HG03103 (cell line): ENCODE measurements around the gene RERE.
"Not testable (repeated sequence)": the region's sequence is repeated elsewhere in the genome, so short reads cannot be mapped to it uniquely, and the experiment has no call there.

ENCODE experiments used
- ATAC-seq: cut with Tn5 transposase; IDR thresholded peaks from one replicate; pipeline ENCODE4 v1.9.1; 2021; ENCODE audit warnings: low read depth; ENCODE audit not compliant: unreplicated experiment

Gene RERE

DNA sequence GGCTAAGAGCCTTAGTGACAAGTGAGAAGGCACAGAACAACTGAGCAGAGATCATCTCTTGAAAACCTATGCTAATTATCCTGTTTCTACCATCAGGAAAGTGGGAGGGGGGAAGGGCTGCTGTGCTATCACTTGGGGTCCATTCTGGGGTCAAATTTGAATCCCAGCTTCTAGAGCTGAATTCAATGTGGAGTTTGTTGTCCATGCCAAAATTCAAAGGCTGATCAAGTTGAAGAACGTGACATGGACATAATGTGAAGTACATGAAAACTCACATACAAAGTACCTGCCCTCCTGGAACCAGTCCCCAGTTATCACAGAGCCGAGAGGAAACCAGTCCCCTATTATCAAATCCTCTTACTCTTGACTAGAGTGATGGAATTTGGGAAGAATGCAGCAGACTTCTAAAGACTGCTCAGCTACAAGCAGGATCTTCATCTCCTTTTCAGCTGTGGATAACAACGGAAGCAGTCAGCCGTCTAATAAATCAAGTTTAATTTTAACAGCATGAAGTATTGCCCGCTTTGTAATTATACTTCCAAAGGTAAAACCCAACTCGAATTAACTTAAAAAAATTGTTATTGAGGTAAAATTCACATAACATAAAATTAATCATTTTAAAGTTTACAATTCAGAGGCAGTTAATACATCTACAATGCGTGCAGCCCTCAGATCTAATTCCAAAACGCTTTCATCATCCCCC, 421.2 kb downstream of the RERE start:
- no peak for ATAC-seq

GRCh38 chr1:8395433-8395866, 422.0 kb downstream of the RERE start:
- ATAC-seq: peak; percentile 43

DNA sequence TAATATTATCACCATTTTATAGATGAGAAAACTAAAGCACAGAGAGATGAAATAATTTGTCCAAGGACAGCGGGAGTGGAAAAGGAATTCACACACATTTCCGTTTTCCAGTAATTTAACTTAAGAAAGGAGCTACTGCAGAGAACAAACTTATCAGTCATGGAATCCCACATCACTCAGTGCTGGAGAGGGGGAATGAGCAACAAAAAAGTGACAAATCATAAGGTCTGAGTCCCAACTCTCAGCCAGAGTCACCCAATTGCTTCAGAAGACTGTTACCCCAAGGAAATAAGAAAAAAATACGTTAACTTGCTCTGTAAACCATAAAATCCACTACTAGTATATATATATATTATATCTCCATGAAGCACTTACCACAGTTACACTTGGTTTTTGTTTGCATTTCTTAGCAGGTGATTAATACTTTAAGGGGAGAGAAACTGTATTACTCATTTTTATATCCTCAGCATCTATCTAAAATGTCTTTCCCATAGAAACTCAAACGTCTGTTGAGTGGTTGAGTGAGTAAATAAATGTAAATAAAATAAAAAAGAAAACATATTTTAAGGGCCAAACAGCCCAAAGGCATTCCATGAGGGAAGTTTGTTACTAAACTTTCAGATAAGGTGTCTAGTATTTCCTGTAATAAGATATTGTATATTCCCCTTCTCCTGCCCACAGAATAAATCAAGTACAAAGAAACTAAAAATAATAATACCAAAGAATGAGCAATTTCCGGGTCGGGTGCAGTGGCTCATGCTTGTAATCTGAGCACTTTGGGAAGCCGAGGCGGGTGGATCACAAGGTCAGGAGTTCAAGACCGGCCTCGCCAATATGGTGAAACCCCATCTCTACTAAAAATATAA, 422.8 kb downstream of the RERE start:
- no peak for ATAC-seq

DNA sequence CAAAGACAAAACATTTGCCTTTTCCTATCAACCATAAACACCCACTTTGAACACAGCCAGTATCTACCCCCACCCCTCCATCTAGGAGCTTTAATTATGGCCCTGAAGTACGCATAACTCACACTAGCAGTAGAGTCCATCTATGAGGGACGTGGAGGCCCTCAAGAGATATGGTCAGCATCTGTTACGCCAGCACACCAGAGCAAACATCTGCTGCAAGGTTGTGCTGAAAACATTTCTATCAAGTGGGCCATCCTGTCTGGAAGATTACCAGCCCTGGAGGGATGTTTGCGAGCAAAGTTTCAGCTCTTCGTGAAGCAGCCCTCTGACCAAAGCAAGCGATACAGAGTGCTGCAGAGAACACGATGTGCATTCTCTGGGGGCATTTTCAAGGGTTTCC, 424.9 kb downstream of the RERE start:
- no peak for ATAC-seq

- ATAC-seq: no peak
Measured at GRCh38 chr1:8390707-8391106, 426.7 kb downstream of the RERE start.

DNA sequence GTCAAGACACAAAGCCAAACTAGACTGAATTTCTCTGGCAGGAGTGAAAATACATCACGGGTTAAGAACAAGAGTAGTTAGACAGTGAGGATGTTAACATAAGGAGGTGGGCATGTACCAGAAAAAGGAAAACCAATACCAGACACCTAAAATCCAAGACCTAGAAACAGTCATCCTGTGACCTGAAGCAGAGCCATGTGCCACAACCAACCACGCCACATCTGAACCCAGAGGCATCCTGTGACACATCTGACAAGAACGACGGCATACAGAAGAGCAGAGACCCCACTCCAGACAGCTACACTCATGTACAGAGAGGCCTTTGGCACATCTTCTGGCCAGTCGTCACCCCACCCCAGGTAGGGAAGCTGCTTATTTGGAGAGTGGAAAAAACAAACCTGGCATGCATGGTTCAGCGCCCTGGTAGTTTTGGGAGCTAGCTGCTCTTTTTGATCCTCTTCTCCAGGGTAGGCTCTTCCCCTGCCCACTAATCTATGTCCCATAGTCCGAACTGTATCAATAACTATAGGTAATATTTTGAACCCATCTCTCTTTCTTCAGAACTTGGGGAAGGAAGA, 427.4 kb downstream of the RERE start:
- ATAC-seq: no peak

DNA sequence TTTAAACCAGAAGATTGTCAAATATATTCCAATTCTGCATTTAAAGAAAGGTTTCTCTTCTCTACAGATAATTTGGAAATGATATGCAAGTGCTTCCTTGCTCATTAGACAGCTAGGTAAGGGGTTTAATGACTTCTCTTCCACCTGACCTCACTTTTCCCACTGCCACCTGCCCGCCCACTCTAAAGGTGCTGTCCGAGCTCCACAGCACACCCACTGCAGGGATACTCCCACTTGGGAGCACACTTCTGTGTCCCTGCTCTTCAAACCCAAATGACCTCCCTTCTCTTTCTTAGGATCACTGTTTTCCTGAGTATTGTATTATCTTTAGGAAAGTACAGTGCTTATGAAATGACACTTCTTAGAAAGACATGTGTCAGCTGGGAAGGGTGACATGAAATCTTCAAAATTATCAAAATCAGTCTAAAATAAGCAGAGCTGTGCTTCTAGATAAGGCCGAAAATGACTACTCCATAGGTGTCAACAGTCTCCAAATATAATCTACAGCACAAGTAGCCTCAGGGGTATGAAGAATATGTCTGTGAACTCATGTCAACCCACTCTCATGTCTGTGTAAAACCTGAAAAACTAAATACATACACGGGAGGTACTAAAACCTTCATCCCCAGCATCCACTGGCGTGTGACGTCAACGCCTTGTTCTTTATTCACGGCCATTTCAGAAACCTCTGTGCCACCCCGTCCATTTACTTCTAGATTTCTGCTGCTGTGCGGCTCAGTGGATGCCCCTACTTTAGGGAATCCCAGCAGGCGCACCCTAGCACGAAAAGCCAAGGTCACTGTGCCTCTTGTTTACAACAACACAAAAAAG, 428.5 kb downstream of the RERE start:
- ATAC-seq: no peak

- no peak for ATAC-seq
Measured at GRCh38 chr1:8386247-8386646, 431.2 kb downstream of the RERE start.

GRCh38 chr1:8384577-8384976, 432.9 kb downstream of the RERE start:
- no peak for ATAC-seq

- ATAC-seq: no peak
Measured at GRCh38 chr1:8384088-8384487, 433.4 kb downstream of the RERE start.

DNA sequence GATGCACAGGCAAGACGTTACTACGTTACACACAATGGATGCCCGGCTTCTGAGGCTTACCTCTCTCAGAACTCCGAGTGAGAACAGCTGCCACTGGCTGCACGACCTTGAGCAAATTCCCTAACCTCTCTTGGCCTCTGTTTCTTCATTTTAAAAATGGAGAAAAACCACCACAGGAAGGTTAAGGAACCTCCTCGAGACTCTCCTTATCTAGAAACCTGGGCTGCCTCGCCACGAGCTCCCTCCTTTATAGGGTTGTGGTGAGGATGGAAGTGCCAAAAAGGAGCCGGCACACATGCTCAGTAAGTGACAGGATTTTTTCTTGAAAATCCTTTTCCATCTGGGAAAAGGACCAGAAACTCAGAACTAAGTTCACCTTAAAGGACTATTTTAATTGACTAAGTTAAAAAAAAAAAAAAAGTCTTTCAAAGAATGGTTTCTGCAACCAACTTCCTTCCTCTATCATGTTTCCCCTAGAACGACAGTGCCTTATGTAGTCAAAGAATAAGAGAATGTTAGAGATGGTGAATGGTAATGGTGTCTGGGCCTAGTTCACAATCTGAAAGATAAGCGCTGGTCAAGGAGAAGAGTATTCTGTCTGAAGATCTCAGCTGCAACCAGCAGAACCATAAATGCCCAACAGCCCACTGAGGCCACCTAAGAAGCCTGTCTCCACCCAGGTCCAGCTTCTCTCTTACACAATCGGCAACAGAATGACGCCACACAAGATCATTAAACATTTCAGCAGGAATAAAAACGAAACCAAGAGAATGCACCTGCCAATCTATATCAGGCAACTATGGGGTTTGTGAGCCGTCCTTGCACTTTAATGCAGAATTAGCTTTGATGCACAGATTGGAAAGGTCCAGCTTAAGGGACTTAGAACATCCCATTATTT, 434.6 kb downstream of the RERE start:
- ATAC-seq: no peak

- no peak for ATAC-seq
Measured at GRCh38 chr1:8382051-8382505, 435.4 kb downstream of the RERE start.

- no peak for ATAC-seq
Measured at GRCh38 chr1:8381618-8382017, 435.8 kb downstream of the RERE start.

DNA sequence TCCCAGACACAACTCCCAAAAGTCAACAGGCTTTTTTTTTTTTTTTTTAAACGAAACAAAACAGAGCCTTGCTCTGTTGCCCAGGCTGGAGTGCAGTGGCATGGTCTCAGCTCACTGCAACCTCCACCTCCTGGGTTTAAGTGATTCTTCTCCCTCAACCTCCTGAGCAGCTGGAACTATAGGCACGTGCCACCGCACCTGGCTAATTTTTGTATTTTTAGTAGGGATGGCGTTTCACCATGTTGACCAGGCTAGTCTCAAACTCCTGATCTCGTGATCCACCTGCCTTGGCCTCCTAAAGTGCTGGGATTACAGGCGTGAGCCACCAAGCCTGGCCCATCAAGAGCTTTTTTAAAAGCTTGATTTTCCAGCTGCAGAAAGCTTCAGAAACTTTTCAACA, 437.1 kb downstream of the RERE start:
- ATAC-seq: not testable (repeated sequence)

DNA sequence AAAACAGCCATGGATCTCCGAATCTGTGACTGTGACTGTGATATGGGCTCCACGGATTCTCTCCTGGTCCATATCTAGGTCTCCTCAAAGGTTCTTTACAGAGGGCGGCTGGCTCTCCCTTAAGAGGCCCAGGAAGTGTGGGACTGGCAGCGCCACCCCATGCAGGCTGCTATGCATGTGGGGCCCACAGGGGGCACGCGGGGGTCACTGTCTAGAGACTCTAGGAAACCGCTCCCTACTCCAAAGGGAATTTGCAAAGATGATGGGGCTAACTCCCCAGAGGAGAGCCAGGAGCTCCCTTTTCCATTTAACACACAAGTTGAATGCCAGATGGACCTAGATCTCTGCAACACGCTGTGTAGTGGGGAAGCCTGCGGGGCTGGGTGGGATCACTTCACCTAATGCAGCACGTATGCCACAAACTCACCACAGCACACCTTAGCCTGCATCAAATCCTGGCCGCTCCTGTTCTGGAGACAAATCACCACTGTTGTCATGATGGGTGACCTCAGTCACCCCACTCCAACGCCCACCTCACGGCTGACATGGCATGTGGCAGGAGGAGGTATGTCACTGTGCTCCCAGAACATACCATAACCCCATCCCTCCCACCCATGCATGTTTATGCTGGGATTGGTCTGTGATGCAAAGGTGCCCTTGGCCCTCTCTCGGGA, 437.8 kb downstream of the RERE start:
- no peak for ATAC-seq

DNA sequence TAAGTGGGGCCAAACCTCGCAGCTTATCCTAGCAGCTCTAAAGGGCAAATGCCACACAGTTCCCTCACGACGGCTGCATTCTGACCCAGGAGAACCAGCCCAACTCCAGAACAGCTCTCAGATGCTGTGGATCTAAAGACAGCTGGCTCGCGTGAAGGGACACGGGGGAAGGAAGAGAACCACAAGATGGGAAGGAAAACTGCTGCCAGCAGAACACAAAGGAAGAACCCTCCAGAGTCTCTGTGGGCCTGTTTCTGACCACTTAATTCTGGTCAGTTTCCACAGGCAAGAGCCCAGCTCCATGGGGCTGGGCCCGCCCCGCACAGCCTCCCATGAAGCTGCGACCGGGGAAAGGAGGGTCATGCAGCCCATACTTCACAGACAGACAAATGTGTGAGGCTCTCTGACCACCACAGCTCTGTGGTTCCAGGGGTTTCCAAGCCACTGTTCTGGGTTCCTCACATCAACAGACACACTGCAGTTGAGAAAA, 438.4 kb downstream of the RERE start:
- ATAC-seq: no peak

GRCh38 chr1:8378178-8378577, 439.3 kb downstream of the RERE start:
- ATAC-seq: no peak

GRCh38 chr1:8377271-8377981, 440.0 kb downstream of the RERE start:
- ATAC-seq: no peak
